HG03045 (cell line): ENCODE data around the gene DMP1.
"Not testable (repeated sequence)": the region's sequence is repeated elsewhere in the genome, so short reads cannot be mapped to it uniquely, and the experiment has no call there.

Source experiments
- ATAC-seq: cut with Tn5 transposase; IDR thresholded peaks from one replicate; pipeline ENCODE4 v1.9.1; 2021; ENCODE audit warnings: mild to moderate bottlenecking, moderate library complexity; ENCODE audit not compliant: unreplicated experiment

DMP1 gene

GRCh38 chr4:87680271-87680670 is 30.2 kb downstream of the DMP1 start:
- ATAC-seq = no peak

DNA sequence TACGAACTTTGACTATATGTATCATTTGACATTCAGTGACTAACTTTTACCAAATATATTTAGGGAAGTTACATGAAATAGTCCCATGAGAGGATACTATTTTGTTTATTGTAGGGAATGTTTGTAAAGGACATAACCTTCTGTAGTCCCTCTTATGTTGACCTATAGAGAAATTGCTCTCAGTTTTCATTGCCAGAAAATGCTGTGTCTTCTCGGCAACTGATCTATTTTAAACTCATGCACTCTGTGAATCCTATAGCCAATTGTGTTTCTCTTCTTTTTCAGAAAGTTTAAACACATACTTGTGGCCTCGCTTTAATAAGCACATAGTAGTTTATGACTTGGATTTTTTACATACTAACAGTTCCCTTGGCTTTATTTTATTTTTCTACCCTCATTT is 38.2 kb downstream of the DMP1 start:
- ATAC-seq = no peak

- ATAC-seq = not testable (repeated sequence)
These were observed 40.9 kb downstream of the DMP1 start for GRCh38 chr4:87690947-87691346.

- ATAC-seq = not testable (repeated sequence)
These were observed 42.0 kb downstream of the DMP1 start for GRCh38 chr4:87692060-87692459.

GRCh38 chr4:87697272-87697671 is 47.2 kb downstream of the DMP1 start:
- no peak for ATAC-seq

DNA sequence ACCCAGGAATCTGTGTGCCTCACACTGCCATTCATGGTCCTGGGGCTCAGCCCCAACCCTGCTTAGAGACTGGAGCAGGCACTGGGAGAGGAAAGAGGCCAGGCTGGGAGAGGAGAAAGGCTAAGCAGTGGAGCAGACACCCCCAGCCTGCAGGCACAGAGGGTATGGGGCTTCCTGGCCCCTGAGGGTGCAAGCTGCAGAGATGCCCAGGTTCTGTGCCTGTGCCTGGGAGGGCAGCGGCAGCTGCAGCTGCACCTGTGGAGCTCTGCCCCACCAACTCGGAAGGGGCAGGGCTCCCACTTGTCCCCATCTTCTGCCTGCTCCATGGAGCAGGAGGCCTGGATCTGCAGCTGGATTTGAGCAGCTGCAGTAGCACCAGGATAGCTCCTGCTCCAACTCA is 47.9 kb downstream of the DMP1 start:
- ATAC-seq = no peak

DNA sequence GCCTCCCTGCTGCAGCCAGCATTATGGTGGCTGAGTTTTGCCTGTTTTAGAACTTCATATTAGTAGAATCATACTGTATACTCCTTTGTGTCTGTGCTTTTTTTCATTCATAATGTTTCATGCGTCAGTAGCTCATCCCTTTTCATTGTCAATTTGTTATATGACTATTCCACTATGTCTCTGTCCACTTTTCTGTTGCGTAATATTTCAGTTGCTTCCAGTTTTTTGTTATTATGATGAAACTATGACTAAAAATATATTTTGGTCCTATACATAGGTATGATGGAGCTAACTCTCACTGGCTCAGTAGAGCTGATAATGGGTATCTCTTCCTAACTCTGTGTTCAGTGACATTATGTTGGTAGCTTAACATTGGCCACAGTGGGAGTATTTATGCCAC is 48.3 kb downstream of the DMP1 start:
- no peak for ATAC-seq

DNA sequence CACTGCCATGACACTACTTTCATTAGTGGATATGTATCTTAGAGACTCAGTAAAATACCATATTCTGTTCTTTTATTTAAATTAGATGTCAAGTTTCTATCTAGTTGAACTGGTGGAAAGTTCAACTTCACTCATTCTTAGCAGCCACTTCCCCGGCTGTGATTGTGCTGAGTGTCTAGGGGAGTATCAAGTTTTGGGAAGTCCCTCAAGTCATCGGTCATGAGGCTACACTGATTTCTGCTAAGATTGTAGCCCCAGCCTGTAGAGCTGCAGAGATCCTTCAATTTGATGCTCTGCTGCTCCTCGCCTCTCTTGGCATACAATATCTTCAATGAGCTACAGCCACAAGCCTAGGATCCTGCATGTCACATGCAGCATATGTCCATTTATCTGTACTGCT is 53.9 kb downstream of the DMP1 start:
- ATAC-seq = no peak

DNA sequence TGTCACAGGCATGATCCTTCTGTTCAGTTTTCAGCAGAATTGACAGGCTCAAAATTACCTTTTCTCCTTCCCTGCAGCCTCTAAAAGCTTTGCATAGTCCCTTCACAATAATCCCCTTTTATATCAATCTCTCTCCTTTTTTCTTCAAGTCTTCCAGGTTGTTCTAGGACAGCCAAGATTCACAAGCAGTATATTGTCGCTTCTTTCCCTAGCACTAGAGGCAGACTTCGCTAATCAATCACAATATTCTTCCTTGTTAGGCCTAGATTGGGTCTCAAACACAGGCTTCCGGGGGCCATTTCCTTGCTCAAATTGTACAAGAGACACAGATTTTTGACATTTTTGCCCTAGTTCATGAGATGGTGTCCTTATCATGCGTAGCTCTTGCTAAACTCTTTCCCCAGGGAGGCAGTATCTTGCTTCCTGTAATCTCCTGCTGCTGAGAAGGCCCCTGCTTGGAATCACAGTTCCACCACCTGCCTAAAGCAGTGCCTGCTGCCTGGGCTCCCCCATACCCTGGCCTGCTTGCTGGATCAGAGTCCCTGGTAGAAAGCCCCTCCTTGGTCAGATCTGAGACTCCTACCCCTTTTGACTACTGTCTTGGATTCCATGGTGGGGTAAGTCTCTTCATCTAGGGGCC is 57.3 kb downstream of the DMP1 start:
- ATAC-seq = no peak
